Neutrophil (primary cell): ENCODE measurements around the gene SH3PXD2B.

Experiments
- H3K27ac ChIP-seq: fragments of 200-600 bp; sonication (generic); 2 replicates; pipeline ENCODE4 v1.5.1; 2016; ENCODE audit warnings: mild to moderate bottlenecking, moderate library complexity
- H3K27me3 ChIP-seq: fragments of 200-600 bp; sonication (generic); 2 replicates; pipeline ENCODE4 v1.6.0; 2016; ENCODE audit warnings: mild to moderate bottlenecking
- H3K36me3 ChIP-seq: fragments of 200-600 bp; sonication (generic); 2 replicates; pipeline ENCODE4 v1.5.1; 2017
- H3K4me1 ChIP-seq, 2 experiments: fragments of 200-600 bp in 1 of 2; sonication (generic) in 1 of 2; 1 replicate in 1 of 2; 2 replicates in 1 of 2; pipeline versions ENCODE4 v1.5.1 to v1.6.1; 2013 to 2016; ENCODE audit warnings: low read depth in 1 of 2, low read length in 1 of 2, mild to moderate bottlenecking in 1 of 2, moderate library complexity in 1 of 2; ENCODE audit not compliant: control insufficient read depth in 1 of 2, insufficient read depth in 1 of 2
- H3K4me3 ChIP-seq, 2 experiments: fragments of 200-600 bp in 1 of 2; sonication (generic) in 1 of 2; 1 replicate in 1 of 2; 2 replicates in 1 of 2; pipeline ENCODE4 v1.5.1; 2013 to 2016; ENCODE audit warnings: low read depth in 1 of 2, low read length in 1 of 2, mild to moderate bottlenecking in 1 of 2, moderate library complexity in 1 of 2
- H3K9me3 ChIP-seq: fragments of 200-600 bp; sonication (generic); 2 replicates; pipeline ENCODE4 v1.5.1; 2016
- TF ChIP-seq, protein P1 (sequence below): fragments of 200-600 bp; sonication (generic); IDR thresholded peaks from 2 replicates; pipeline ENCODE4 v1.5.1; 2016; ENCODE audit warnings: antibody characterized with exemption

The SH3PXD2B gene

GRCh38 chr5:172493461-172493860 lies 39.1 kb upstream of the SH3PXD2B start:
- Histone ChIP-seq H3K4me3 (no peak overlapping the region), H3K4me1 (no peaks in the 10 kb centered on the region), H3K9me3 (no peaks in the 10 kb centered on the region), H3K36me3 (no peaks in the 10 kb centered on the region), H3K27me3 (no peaks in the 10 kb centered on the region), H3K27ac (no peak overlapping the region)
- TF ChIP-seq, protein P1, sequence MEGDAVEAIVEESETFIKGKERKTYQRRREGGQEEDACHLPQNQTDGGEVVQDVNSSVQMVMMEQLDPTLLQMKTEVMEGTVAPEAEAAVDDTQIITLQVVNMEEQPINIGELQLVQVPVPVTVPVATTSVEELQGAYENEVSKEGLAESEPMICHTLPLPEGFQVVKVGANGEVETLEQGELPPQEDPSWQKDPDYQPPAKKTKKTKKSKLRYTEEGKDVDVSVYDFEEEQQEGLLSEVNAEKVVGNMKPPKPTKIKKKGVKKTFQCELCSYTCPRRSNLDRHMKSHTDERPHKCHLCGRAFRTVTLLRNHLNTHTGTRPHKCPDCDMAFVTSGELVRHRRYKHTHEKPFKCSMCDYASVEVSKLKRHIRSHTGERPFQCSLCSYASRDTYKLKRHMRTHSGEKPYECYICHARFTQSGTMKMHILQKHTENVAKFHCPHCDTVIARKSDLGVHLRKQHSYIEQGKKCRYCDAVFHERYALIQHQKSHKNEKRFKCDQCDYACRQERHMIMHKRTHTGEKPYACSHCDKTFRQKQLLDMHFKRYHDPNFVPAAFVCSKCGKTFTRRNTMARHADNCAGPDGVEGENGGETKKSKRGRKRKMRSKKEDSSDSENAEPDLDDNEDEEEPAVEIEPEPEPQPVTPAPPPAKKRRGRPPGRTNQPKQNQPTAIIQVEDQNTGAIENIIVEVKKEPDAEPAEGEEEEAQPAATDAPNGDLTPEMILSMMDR, result no peak

- Histone ChIP-seq H3K36me3 (no peaks in the 10 kb centered on the region), H3K27ac (no peak overlapping the region), H3K4me1 (no peaks in the 10 kb centered on the region), H3K27me3 (no peaks in the 10 kb centered on the region), H3K4me3 (no peak overlapping the region), H3K9me3 (no peaks in the 10 kb centered on the region)
- TF ChIP-seq, protein P1, result no peak
These were observed 38.7 kb upstream of the SH3PXD2B start for GRCh38 chr5:172493002-172493401.

DNA sequence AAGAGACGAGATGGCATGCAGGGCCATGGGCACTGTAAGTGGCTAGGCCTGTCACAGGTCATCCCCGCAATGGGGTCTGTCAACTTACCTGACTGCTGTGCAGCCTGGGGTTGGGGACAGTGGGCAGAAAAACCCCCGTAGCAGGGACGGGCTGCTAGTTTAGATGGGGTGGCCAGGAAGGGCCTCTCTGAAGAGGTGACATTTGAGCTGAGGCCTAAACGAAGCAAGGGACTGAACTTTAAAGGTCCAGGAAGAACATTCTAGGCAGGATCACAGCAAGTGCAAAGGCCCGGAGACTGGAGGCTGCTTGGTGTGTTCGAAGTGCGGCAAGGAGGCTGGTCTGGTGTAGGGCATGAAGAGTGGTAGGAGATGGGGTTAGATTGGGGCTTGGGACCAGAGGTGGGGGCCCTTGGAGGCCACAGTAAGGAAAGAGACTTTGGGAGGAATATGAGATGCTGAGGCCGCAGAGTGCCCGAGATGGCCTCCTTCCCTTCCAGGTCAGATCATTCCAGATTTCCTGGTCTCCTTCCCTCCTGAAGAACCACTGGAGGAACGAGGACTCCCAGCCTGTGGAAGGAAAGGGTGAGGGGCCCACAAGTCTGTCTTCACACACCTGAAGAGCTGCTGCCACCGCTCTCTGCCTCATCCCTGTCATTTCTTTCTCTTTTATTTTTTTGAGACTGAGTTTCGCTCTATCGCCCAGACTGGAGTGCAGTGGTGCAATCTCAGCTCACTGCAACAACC lies 37.9 kb upstream of the SH3PXD2B start:
- Histone ChIP-seq H3K27ac (no peak overlapping the region), H3K4me1 (no peaks in the 10 kb centered on the region), H3K4me3 (no peak overlapping the region), H3K9me3 (no peaks in the 10 kb centered on the region), H3K27me3 (no peaks in the 10 kb centered on the region), H3K36me3 (no peaks in the 10 kb centered on the region)
- TF ChIP-seq, protein P1, result no peak

GRCh38 chr5:172491481-172491880 lies 37.2 kb upstream of the SH3PXD2B start:
- no peak overlapping the region for H3K27ac ChIP-seq
- no peaks in the 10 kb centered on the region for H3K36me3 ChIP-seq

DNA sequence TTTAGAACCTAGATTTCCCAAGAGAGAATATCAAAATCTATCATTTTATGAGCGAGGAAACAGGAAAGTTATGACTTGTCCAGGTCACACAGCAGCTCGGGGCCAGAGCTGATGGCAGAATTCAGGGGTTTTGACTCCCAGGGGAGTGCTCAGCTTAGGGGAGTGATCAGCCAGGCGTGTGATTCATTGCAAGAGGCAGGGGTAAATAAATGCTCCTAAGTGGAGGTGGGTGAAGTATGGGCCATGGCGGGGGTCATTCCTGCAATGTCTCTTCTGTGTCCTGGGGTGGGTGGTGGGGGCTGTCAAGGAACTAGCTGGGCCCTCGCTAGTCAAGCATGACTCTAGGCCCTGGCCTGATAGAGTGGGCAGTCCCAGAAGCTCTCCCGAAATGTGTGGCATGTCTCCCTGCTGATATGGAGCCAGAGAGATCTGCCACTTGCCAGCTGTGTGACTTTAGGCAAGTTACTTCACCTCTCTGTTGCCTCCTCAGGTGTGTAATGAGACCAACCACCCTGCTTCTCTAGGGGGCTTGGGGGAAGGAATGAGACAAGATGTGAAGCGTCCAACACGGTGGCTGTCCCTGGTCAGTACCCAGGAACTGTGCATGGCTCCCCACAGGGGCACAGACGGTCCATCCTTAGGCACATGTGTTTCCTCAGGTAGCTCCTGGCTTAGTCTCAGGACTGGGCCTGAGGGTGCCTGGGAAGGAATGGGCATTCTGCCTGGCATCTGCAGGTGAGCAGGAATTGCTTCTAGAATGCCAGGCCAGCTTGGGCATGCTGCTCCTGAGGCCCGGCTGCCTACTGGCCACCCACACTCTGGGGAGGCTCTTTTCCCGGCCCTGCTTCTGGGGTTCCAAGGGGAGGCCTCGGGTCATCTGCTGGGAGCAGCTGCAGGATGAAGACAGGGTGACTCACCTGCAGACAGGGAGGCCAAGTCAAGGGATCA lies 36.5 kb upstream of the SH3PXD2B start:
- Histone ChIP-seq H3K27ac (no peak overlapping the region), H3K9me3 (no peaks in the 10 kb centered on the region), H3K4me1 (no peaks in the 10 kb centered on the region), H3K4me3 (no peak overlapping the region), H3K36me3 (no peaks in the 10 kb centered on the region), H3K27me3 (no peaks in the 10 kb centered on the region)
- TF ChIP-seq, protein P1, result no peak

More at GRCh38 chr5:172491481-172491880, 37.2 kb upstream of the SH3PXD2B start:
- H3K27me3 ChIP-seq, result no peaks in the 10 kb centered on the region
- no peak overlapping the region for H3K4me3 ChIP-seq
- TF ChIP-seq, protein P1, result no peak
- H3K4me1 ChIP-seq, result no peaks in the 10 kb centered on the region
- H3K9me3 ChIP-seq, result no peaks in the 10 kb centered on the region
